Stimulated activated CD4-positive, alpha-beta T cell treated with anti-CD3 and anti-CD28 coated beads, Interleukin-4, amount 100 ng/mL, for 1 hour (primary cell): ENCODE results near the gene APC2.
A peak's percentile ranks its signal among the peaks of the same experiment; 100 is the strongest.

Source experiments
- DNase-seq: peaks from one replicate; pipeline ENCODE4 v3.0.0-alpha.2; 2020

Gene APC2

GRCh38 chr19:1482361-1483130, 32.6 kb downstream of the APC2 start:
- no peak for DNase-seq

- no peak for DNase-seq
These were observed 33.4 kb downstream of the APC2 start for GRCh38 chr19:1483131-1483978.

GRCh38 chr19:1483979-1484428, 34.1 kb downstream of the APC2 start:
- DNase-seq, result no peak

GRCh38 chr19:1486720-1487575, 37.0 kb downstream of the APC2 start:
- no peak for DNase-seq

GRCh38 chr19:1487576-1488281, 37.8 kb downstream of the APC2 start:
- no peak for DNase-seq

- DNase-seq, result no peak
These were observed 38.3 kb downstream of the APC2 start for GRCh38 chr19:1488282-1488601.

- no peak for DNase-seq
These were observed 39.8 kb downstream of the APC2 start for GRCh38 chr19:1489463-1490310.

- peak; percentile 96 for DNase-seq
These were observed 40.6 kb downstream of the APC2 start, which contains the start of gene PCSK4 for GRCh38 chr19:1490311-1491113. PCSK4 (minus strand) TSS chr19:1490350; CDS start chr19:1490346, 4 bp downstream.

GRCh38 chr19:1491114-1491848, 41.4 kb downstream of the APC2 start, which contains the start of gene REEP6:
REEP6 (plus strand) TSS chr19:1491181; CDS start chr19:1491270, 89 bp downstream.
- no peak for DNase-seq

- no peak for DNase-seq
These were observed 41.9 kb downstream of the APC2 start for GRCh38 chr19:1491849-1492170.

- DNase-seq, result no peak
These were observed 42.6 kb downstream of the APC2 start for GRCh38 chr19:1492474-1493006.

- no peak for DNase-seq
These were observed 44.3 kb downstream of the APC2 start for GRCh38 chr19:1494115-1494815.

- DNase-seq, result no peak
These were observed 45.3 kb downstream of the APC2 start for GRCh38 chr19:1495051-1495798.

GRCh38 chr19:1495799-1496713, 46.1 kb downstream of the APC2 start:
- DNase-seq, result no peak

- no peak for DNase-seq
These were observed 47.0 kb downstream of the APC2 start for GRCh38 chr19:1496714-1497577.
